GM12801 (cell line): ENCODE results near the gene TANGO2.

Experiments
- TF ChIP-seq, protein P1 (sequence below): IDR thresholded peaks from one replicate; pipeline ENCODE4 v1.5.1; 2011; ENCODE audit warnings: control low read depth; ENCODE audit not compliant: insufficient read length; ENCODE audit errors: extremely low read depth

The TANGO2 gene

DNA sequence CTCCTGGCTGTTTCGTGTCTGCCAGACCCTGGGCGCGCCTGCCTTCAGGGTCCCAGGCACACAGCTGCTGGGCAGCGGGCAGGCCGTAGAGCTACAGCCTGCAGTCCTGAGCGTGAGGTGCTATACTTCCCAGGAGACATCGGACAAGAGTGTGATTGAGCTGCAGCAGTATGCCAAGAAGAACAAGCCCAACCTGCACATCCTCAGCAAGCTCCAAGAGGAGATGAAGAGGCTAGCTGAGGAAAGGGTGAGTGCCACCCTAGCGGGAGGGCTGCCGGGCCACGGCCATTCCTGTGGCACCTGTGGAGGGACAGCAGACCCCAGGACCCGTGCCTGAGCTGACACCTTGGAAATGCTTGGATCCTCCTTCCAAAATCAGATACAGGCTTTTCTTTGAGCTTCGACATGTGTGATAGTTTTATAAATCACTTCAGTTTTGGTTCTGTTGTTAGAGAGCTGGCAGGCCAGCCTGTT is 87.9 kb downstream of the TANGO2 start:
- TF ChIP-seq, protein P1, sequence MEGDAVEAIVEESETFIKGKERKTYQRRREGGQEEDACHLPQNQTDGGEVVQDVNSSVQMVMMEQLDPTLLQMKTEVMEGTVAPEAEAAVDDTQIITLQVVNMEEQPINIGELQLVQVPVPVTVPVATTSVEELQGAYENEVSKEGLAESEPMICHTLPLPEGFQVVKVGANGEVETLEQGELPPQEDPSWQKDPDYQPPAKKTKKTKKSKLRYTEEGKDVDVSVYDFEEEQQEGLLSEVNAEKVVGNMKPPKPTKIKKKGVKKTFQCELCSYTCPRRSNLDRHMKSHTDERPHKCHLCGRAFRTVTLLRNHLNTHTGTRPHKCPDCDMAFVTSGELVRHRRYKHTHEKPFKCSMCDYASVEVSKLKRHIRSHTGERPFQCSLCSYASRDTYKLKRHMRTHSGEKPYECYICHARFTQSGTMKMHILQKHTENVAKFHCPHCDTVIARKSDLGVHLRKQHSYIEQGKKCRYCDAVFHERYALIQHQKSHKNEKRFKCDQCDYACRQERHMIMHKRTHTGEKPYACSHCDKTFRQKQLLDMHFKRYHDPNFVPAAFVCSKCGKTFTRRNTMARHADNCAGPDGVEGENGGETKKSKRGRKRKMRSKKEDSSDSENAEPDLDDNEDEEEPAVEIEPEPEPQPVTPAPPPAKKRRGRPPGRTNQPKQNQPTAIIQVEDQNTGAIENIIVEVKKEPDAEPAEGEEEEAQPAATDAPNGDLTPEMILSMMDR = no peak

DNA sequence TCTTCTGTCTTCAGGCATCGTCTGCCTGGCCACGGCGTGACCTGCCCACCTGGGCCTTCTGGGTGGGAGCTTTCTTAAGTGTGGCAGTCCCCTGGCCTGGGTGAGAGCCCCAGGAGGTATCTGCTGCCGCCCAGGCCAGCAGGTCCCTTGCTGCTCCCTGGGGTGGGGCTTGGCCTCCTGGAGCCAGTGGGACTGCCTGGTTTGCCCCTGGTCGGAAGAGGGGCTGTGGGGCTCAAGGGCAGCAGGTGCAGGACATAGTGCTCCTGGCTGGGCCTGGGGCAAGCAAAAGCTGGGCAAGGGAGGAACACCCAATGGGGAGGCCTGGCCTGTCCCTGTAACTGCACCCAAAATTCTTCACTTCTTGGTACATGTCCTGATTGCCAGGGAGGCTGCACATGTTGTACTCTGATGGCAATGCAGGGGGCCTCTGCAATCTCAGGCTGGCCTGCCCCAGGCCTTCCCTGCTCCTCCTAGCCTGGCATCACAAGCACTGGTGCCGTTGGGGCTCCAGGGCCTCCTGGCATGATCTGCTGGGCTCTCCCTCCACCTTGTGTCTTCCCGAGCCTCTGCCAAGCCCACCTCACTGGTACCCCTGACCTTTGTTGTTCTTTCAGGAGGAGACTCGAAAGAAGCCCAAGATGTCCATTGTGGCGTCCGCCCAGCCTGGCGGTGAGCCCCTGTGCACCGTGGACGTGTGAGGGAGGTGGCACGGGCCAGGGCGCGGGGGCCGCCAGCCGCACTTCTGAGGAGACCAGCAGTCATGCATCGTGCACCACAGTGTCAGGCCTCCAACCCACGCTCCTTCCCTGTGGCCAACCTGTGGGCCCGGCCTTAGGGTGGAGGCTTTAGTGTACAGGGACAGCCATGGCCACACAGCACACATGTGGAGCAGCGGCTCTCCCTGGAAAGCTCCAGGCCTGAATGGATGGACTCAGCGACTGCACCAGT is 88.8 kb downstream of the TANGO2 start:
- TF ChIP-seq, protein P1 = no peak

DNA sequence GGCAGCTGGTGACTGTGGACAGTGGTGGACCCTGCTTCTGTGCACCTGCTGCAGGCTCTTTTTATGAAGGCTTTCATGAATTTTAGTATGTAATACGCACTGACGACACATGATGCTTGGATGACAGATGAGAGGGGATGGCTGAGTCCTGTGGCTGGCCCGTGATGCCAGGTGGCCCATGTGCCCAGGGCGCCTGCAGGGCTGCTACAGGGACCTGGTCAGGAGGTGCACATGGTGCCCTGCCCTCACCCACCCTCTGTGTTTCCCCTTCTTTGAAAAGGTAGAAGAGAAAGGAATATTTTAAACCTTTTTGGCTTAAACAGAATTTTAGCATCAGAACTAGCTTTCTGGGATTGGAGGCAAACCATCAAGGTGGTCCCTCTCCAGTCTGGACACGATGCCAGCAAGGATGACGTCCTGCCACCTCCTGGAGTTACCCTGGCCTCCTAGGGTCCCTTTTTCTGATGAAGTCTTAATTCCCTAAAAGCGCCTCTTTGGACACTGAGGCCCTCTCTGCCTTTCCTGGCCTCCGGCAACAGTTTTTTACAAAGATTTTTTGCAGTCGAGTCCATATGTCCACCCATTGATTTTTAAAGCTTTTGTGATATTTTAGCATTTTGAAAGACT is 89.6 kb downstream of the TANGO2 start:
- TF ChIP-seq, protein P1 = no peak

DNA sequence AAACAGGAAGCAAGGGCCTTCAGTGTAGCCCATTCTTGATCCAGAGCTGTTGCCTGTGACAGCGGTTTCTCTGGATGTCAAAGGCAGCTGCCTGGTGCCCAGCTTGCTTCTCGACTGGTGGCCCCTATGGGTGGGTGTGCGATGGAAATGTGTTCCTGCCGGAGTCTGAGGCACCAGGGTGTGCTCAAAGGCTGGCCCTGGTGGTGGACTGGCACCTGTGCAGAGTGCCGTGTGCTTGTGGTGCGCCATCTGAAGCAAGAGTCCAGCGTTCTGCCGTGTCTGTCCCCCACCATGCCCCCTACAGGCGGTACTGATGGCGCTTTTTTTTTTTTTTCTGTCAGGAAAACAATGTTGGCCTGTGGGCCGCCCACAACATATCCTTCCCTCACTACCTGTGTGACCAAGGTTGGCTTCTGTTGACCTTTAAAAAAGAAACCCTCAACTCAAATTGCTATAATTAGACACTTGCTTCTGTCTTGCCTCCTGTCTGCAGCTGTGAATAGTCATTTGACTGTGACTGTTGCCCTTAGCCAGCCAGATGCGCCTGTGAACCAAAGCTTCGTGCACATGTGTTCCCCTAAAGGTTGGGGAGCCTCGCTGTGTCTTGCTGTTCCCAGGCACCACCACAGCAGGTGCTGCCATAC is 90.3 kb downstream of the TANGO2 start:
- TF ChIP-seq, protein P1 = no peak

DNA sequence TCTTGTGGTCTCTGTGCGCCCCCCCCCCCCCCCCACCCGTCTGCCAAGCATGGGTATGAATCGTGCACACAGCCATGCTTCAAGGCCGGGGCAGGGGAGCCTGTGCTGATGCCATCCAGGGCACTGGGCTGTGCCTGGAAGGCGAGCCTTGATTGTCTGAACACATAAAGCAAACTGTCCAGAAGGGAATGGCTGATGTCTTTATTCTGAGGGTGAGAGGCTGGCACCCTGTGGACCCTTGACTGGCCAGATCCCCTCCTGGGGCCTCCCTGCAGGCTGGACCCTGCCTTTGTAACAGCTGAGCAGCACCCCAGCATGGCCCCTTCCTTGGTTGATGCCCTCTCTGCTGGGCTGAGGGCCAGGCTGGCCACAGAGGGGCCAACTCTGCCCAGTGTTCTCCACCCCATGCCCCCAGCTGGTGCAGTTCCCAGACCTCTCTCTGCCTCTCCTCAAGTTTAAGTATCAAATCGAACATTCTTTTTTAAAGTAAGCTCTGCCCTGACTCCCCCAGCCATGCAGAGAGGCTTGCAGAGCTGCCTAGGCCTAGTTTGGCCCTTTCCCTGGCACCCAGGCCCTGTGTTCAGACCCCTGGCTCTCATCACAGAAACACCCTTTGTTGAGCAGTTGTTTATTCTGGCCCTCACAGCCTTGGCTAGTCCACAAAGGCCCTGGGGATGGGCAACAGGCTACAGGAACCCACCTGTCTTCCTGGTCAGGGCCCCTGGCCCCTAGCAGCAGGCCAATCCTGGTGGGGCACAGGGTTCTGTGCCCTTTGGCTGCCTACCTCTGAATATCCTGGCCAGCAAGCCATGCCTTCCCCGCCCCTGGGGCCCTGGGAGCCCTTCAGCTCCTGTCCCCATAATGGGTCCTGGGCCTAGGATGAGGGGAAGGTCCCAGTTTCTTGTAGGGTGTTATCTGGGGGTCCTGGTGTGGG is 91.0 kb downstream of the TANGO2 start:
- TF ChIP-seq, protein P1 = no peak

DNA sequence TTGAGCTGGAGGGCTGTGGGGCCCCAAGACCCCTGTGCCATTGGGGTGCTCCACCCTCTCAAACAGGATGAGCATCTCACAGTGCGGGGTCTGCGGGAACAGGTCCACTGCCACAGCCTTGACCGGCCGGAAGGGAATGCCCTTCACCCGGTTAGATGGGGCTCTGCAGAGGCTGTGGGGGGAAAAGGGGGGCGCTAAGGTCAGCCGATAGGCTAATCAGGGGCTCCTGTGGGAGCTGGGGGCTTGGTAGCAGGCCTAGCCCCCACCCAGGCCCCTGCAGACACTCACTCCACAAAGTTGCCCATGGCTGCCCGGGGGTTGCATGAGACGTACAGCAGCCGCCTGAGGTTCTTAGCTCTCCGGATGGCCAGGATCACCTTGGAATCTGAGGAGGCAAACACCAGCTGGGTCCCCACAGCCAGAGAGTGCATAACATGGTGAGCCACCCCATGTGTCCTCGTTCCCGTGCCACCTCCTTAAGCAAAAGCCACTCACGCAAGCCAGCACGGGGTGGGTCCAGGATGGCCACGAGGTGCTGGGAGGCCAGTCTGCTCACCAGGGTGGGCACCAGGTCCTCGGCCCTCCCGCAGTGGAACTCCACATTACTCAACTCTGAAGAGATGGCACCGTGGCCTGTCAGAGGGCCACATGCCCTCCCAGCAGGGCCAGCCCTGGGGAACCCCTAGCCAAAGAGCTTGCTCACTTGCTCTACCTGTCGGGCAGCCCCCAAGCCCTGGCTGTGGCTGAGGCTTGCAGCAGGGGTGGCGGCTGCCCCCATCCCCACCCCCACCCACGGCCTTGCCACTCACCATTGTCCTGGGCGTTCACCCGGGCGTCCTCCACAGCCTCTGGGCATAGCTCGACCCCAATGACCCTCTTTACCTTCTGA is 92.0 kb downstream of the TANGO2 start:
- TF ChIP-seq, protein P1 = no peak
